ENCODE results near the gene DBN1. TPM values are rescaled to one million over a fixed set of nuclear protein-coding genes. Genes with fewer than 3 reads are reported as not detected.

DBN1 gene
- total and polyA plus RNA-seq, 2 donors (not counting 3 experiments of a cell fraction or from before 2014, with no cell fraction given), result 198 to 336 TPM

DNA sequence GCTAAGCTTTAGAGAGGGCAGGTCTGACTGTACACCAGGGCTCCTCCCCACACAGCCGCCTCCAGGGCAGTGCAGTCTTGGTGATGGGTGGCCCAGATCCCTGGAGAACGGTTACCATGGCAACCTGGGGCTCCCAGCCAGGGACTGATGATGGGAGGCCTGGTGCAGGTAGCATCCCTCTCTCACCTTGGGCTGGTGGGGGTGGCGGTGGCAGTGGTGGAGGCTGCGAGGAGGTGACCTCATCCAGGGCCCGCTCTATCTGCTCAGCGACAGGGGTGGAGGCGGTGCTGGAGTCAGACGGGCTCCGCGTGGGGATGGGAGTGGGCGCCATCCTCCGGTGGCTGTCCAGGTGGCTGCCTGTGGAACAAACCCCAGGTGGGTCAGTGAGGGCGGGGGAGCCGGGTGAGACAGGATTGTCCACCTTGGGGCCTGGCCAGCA is 14.5 kb downstream of the DBN1 start:
- Histone ChIP-seq H3K27ac (ENCODE audit: insufficient read depth, low read depth, low read length) (no peak overlapping the region), H3K4me2 (ENCODE audit: insufficient read depth, low read length) (no peak overlapping the region), H3K79me2 (ENCODE audit: control insufficient read depth, insufficient read depth, low read length) (peaks cover 3% of the 10 kb centered on the region), H3K27me3 (ENCODE audit: control insufficient read depth in 2 of 2, insufficient read depth in 2 of 2, low read length in 2 of 2) (no peaks in the 10 kb centered on the region), H4K20me1 (replicated peaks; ENCODE audit: control insufficient read depth, extremely low read depth, insufficient read depth, low read length) (no peaks in the 10 kb centered on the region), H3K4me1 (ENCODE audit: control insufficient read depth, extremely low read depth, insufficient read depth, low read length) (peaks cover 31% of the 10 kb centered on the region), H3K4me3 (replicated peaks in 1 of 3; ENCODE audit: insufficient read depth in 1 of 3, low read depth in 1 of 3, low read length in 3 of 3) (no peak overlapping the region), H3K9me1 (replicated peaks; ENCODE audit: control insufficient read depth, extremely low read depth, insufficient read depth, low read length) (no peaks in the 10 kb centered on the region), H3K36me3 (ENCODE audit: control insufficient read depth in 2 of 2, extremely low read depth in 1 of 2, insufficient read depth in 2 of 2, low read length in 2 of 2) (peaks cover 7 to 35% of the 10 kb centered on the region in 2 experiments), H3K9me3 (replicated peaks; ENCODE audit: control insufficient read depth, insufficient read depth, low read length) (no peaks in the 10 kb centered on the region), H3K9ac (replicated peaks; ENCODE audit: extremely low read depth, insufficient read depth, low read length) (no peak overlapping the region), H2AFZ (ENCODE audit: low read depth, low read length) (no peak overlapping the region)
- dilution Hi-C loops (cut with MboI; ENCODE audit: extremely low pct_ligation_motif_present, low sequenced_read_pairs), result no loop called here
- TF ChIP-seq JUN (IDR thresholded peaks at IDR 0.05; ENCODE audit: borderline replicate concordance, insufficient read depth, insufficient read length, low read depth), result no peak
- TF ChIP-seq, protein P1, sequence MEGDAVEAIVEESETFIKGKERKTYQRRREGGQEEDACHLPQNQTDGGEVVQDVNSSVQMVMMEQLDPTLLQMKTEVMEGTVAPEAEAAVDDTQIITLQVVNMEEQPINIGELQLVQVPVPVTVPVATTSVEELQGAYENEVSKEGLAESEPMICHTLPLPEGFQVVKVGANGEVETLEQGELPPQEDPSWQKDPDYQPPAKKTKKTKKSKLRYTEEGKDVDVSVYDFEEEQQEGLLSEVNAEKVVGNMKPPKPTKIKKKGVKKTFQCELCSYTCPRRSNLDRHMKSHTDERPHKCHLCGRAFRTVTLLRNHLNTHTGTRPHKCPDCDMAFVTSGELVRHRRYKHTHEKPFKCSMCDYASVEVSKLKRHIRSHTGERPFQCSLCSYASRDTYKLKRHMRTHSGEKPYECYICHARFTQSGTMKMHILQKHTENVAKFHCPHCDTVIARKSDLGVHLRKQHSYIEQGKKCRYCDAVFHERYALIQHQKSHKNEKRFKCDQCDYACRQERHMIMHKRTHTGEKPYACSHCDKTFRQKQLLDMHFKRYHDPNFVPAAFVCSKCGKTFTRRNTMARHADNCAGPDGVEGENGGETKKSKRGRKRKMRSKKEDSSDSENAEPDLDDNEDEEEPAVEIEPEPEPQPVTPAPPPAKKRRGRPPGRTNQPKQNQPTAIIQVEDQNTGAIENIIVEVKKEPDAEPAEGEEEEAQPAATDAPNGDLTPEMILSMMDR (IDR thresholded peaks at IDR 0.05; ENCODE audit: extremely low read depth in 1 of 2, insufficient read depth in 1 of 2, low read depth in 1 of 2, low read length in 2 of 2), result no peak
- TF ChIP-seq, protein P2, sequence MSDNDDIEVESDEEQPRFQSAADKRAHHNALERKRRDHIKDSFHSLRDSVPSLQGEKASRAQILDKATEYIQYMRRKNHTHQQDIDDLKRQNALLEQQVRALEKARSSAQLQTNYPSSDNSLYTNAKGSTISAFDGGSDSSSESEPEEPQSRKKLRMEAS (IDR thresholded peaks at IDR 0.05; ENCODE audit: insufficient read depth, insufficient read length), result no peak
- no peak for TF ChIP-seq GATA2 (IDR thresholded peaks at IDR 0.05; ENCODE audit: insufficient read depth, insufficient read length, low read depth, low read length)
- TF ChIP-seq POLR2A (IDR thresholded peaks at IDR 0.05; ENCODE audit: low read depth, low read length), result no peak
- TF ChIP-seq FOS (IDR thresholded peaks at IDR 0.05; ENCODE audit: borderline replicate concordance, insufficient read depth, low read length), result no peak
- TF ChIP-seq MYC (IDR thresholded peaks at IDR 0.05; ENCODE audit: low read depth, low read length), result no peak
- TF ChIP-seq POLR2AphosphoS5 (IDR thresholded peaks at IDR 0.05; ENCODE audit: insufficient read depth, low read depth, low read length), result no peak
- TF ChIP-seq EZH2 (IDR thresholded peaks at IDR 0.05; ENCODE audit: borderline replicate concordance, low read depth, low read length, severe bottlenecking), result no peak
- ChIA-PET POLR2A (interaction anchor here (0.8 kb wide), 1 partner anchor 13 kb away, joined by 4 read pairs; no protein-coding TSS in a partner anchor), CTCF (interaction anchor here (0.6 to 6.6 kb wide), 2 partner anchors 12 to 57 kb away, joined by 3 to 57 read pairs; partner anchors contain the start of gene DBN1)
- no peak for DNase-seq (ENCODE audit: low read depth, low spot score)
- no peak for FAIRE-seq
- intact Hi-C loops (cut with micrococcal nuclease), result no loop called here
- no TSS peak for BruUV-seq (replicated peaks)
